Gastroesophageal sphincter (tissue), 3 donors: ENCODE measurements around the gene STAP2.

Experiments used
- EP300 ChIP-seq: sonication (generic); formaldehyde crosslinking; IDR thresholded peaks from one replicate; pipeline ENCODE4 v1.6.1; 2017; ENCODE audit warnings: antibody characterized with exemption, mild to moderate bottlenecking
- POLR2A ChIP-seq, 2 donors: fragments of 450-650 bp; IDR thresholded peaks; one replicate each; pipeline ENCODE4 v1.6.1; 2017; ENCODE audit warnings: antibody characterized with exemption in 2 of 2, mild to moderate bottlenecking in 2 of 2, moderate library complexity in 1 of 2
- POLR2AphosphoS5 ChIP-seq: sonication (generic); formaldehyde crosslinking; IDR thresholded peaks from one replicate; pipeline ENCODE4 v1.6.1; 2017; ENCODE audit warnings: antibody characterized with exemption
- TF ChIP-seq, protein P1 (sequence below), 4 experiments: fragments of 200-600 bp in 2 of 4; fragments of 450-650 bp in 2 of 4; sonication (generic) in 1 of 4; IDR thresholded peaks; one replicate each; pipeline ENCODE4 v1.5.1; 2017 to 2019; ENCODE audit warnings: antibody characterized with exemption in 4 of 4, mild to moderate bottlenecking in 2 of 4, moderate library complexity in 2 of 4

GRCh38 chr19:4369888-4370260 lies 31.2 kb upstream of the STAP2 start:
- TF ChIP-seq POLR2A (IDR thresholded peaks at IDR 0.05) (peak in 1 of 2 donors; percentile 10), EP300 (no peak), POLR2AphosphoS5 (no peak)
- TF ChIP-seq, protein P1, sequence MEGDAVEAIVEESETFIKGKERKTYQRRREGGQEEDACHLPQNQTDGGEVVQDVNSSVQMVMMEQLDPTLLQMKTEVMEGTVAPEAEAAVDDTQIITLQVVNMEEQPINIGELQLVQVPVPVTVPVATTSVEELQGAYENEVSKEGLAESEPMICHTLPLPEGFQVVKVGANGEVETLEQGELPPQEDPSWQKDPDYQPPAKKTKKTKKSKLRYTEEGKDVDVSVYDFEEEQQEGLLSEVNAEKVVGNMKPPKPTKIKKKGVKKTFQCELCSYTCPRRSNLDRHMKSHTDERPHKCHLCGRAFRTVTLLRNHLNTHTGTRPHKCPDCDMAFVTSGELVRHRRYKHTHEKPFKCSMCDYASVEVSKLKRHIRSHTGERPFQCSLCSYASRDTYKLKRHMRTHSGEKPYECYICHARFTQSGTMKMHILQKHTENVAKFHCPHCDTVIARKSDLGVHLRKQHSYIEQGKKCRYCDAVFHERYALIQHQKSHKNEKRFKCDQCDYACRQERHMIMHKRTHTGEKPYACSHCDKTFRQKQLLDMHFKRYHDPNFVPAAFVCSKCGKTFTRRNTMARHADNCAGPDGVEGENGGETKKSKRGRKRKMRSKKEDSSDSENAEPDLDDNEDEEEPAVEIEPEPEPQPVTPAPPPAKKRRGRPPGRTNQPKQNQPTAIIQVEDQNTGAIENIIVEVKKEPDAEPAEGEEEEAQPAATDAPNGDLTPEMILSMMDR (IDR thresholded peaks at IDR 0.05), result peak in 3 of 4 experiments; percentile 30 to 75 (median 61)
